Measurements from ENCODE around the gene MCRIP1. TPM values are rescaled to one million over a fixed set of nuclear protein-coding genes. Genes with fewer than 3 reads are reported as not detected.

Gene MCRIP1
- total RNA-seq, 4 donors from 2014 or later = 23.3 to 44.0 (median 33.2) TPM

GRCh38 chr17:81846743-81847689 lies 13.9 kb upstream of the MCRIP1 start:
- Histone ChIP-seq H3K4me1 (no peaks in the 10 kb centered on the region), H3K27ac (no peak overlapping the region), H3K9me3 (no peaks in the 10 kb centered on the region), H3K36me3 (peaks cover 0 to 76% (median 31%) of the 10 kb centered on the region in 4 donors), H3K4me3 (no peak overlapping the region), H3K27me3 (no peaks in the 10 kb centered on the region)
- intact Hi-C loops (cut with DNase I; ENCODE audit: low total_unique reads) (no loop called here), in situ Hi-C loops (cut with MboI; ENCODE audit: low pct_ligation_motif_present in 1 of 4, low pct_unique_long_range_greater_than_20kb in 1 of 4, low sequenced_read_pairs in 3 of 4) (no loop called here)
- TF ChIP-seq POLR2A (IDR thresholded peaks at IDR 0.05) = no peak
- no peak for TF ChIP-seq EP300 (IDR thresholded peaks at IDR 0.05; ENCODE audit: low read depth)
- TF ChIP-seq CTCF (IDR thresholded peaks at IDR 0.05) = no peak
- no peak for TF ChIP-seq POLR2AphosphoS5 (IDR thresholded peaks at IDR 0.05)
- WGBS, 2 donors (ENCODE audit: low coverage in 1 of 2) = 67 to 85% methylated on average over 1 to 24 of the region's 24 CpGs
- DNase-seq = no peak

- Histone ChIP-seq H3K27ac (no peak overlapping the region), H3K4me1 (no peaks in the 10 kb centered on the region), H3K27me3 (no peaks in the 10 kb centered on the region), H3K4me3 (no peak overlapping the region), H3K36me3 (peaks cover 0 to 67% (median 28%) of the 10 kb centered on the region in 4 donors), H3K9me3 (no peaks in the 10 kb centered on the region)
- no peak for TF ChIP-seq POLR2A (IDR thresholded peaks at IDR 0.05)
- TF ChIP-seq EP300 (IDR thresholded peaks at IDR 0.05; ENCODE audit: low read depth) = no peak
- TF ChIP-seq CTCF (IDR thresholded peaks at IDR 0.05) = no peak
- TF ChIP-seq POLR2AphosphoS5 (IDR thresholded peaks at IDR 0.05) = no peak
- intact Hi-C loops (cut with DNase I; ENCODE audit: low total_unique reads) (no loop called here), in situ Hi-C loops (cut with MboI; ENCODE audit: low pct_ligation_motif_present in 1 of 4, low pct_unique_long_range_greater_than_20kb in 1 of 4, low sequenced_read_pairs in 3 of 4) (no loop called here)
- WGBS, 2 donors (ENCODE audit: low coverage in 1 of 2) = 96 to 100% methylated on average over 1 to 34 of the region's 38 CpGs
- no peak for DNase-seq
Observed at GRCh38 chr17:81845881-81846742, 13.0 kb upstream of the MCRIP1 start.

- no peaks in the 10 kb centered on the region for H3K9me3 ChIP-seq
- intact Hi-C loops (cut with DNase I; ENCODE audit: low total_unique reads) = no loop called here
Observed at GRCh38 chr17:81845361-81845760, 12.3 kb upstream of the MCRIP1 start.

More at GRCh38 chr17:81845361-81845760, 12.3 kb upstream of the MCRIP1 start:
- no peak overlapping the region for H3K4me3 ChIP-seq
- no peak overlapping the region for H3K27ac ChIP-seq
- TF ChIP-seq CTCF (IDR thresholded peaks at IDR 0.05) = no peak
- no peak for TF ChIP-seq POLR2AphosphoS5 (IDR thresholded peaks at IDR 0.05)
- TF ChIP-seq EP300 (IDR thresholded peaks at IDR 0.05; ENCODE audit: low read depth) = no peak
- TF ChIP-seq POLR2A (IDR thresholded peaks at IDR 0.05) = no peak
- no peak for DNase-seq
- no peaks in the 10 kb centered on the region for H3K4me1 ChIP-seq
- in situ Hi-C loops (cut with MboI; ENCODE audit: low pct_ligation_motif_present in 1 of 4, low pct_unique_long_range_greater_than_20kb in 1 of 4, low sequenced_read_pairs in 3 of 4) = no loop called here
- 89 to 97% methylated on average over 5 to 13 of the region's 13 CpGs for WGBS, 2 donors (ENCODE audit: low coverage in 1 of 2)
- H3K36me3 ChIP-seq = peaks cover 0 to 61% (median 28%) of the 10 kb centered on the region in 4 donors
- H3K27me3 ChIP-seq = no peaks in the 10 kb centered on the region
